HG03095 (cell line): ENCODE data around the gene MTHFD2L.
"Not testable (repeated sequence)": the region's sequence is repeated elsewhere in the genome, so short reads cannot be mapped to it uniquely, and the experiment has no call there.

Source experiments
- ATAC-seq: cut with Tn5 transposase; IDR thresholded peaks from one replicate; pipeline ENCODE4 v1.9.1; 2021; ENCODE audit warnings: moderate library complexity; ENCODE audit not compliant: unreplicated experiment

The MTHFD2L gene

GRCh38 chr4:74157561-74158465, at the start of gene MTHFD2L:
TSS of gene MTHFD2L (plus strand) at chr4:74158118. CDS start at chr4:74158139, 21 bp downstream.
- ATAC-seq: peak; percentile 97

GRCh38 chr4:74108457-74109115, 49.3 kb upstream of the MTHFD2L start:
- no peak for ATAC-seq

- no peak for ATAC-seq
These were observed 48.6 kb upstream of the MTHFD2L start for GRCh38 chr4:74109116-74109869.

- ATAC-seq: no peak
These were observed 47.9 kb upstream of the MTHFD2L start for GRCh38 chr4:74109870-74110605.

- no peak for ATAC-seq
These were observed 47.2 kb upstream of the MTHFD2L start for GRCh38 chr4:74110670-74111069.

- no peak for ATAC-seq
These were observed 46.5 kb upstream of the MTHFD2L start for GRCh38 chr4:74111306-74111975.

GRCh38 chr4:74111990-74112389, 45.9 kb upstream of the MTHFD2L start:
- no peak for ATAC-seq

- no peak for ATAC-seq
These were observed 45.4 kb upstream of the MTHFD2L start for GRCh38 chr4:74112399-74113105.

- no peak for ATAC-seq
These were observed 43.7 kb upstream of the MTHFD2L start for GRCh38 chr4:74114234-74114633.

- ATAC-seq: no peak
These were observed 40.8 kb upstream of the MTHFD2L start for GRCh38 chr4:74117024-74117534.

- ATAC-seq: no peak
These were observed 39.1 kb upstream of the MTHFD2L start for GRCh38 chr4:74118600-74119338.

- no peak for ATAC-seq
These were observed 37.8 kb upstream of the MTHFD2L start for GRCh38 chr4:74120086-74120485.

- no peak for ATAC-seq
These were observed 36.0 kb upstream of the MTHFD2L start for GRCh38 chr4:74121643-74122579.

GRCh38 chr4:74123065-74123728, 34.7 kb upstream of the MTHFD2L start:
- ATAC-seq: no peak

GRCh38 chr4:74125029-74125428, 32.9 kb upstream of the MTHFD2L start:
- no peak for ATAC-seq

GRCh38 chr4:74127745-74128144, 30.2 kb upstream of the MTHFD2L start:
- ATAC-seq: no peak

GRCh38 chr4:74130843-74131242, 27.1 kb upstream of the MTHFD2L start:
- not testable (repeated sequence) for ATAC-seq
